Measurements from ENCODE around the gene CXorf38. TPM values are rescaled to one million over a fixed set of nuclear protein-coding genes. Genes with fewer than 3 reads are reported as not detected.

The CXorf38 gene, protein sequence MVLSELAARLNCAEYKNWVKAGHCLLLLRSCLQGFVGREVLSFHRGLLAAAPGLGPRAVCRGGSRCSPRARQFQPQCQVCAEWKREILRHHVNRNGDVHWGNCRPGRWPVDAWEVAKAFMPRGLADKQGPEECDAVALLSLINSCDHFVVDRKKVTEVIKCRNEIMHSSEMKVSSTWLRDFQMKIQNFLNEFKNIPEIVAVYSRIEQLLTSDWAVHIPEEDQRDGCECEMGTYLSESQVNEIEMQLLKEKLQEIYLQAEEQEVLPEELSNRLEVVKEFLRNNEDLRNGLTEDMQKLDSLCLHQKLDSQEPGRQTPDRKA
- 10 to 100 TPM; 26.6 to 26.7 TPM for total RNA-seq

DNA sequence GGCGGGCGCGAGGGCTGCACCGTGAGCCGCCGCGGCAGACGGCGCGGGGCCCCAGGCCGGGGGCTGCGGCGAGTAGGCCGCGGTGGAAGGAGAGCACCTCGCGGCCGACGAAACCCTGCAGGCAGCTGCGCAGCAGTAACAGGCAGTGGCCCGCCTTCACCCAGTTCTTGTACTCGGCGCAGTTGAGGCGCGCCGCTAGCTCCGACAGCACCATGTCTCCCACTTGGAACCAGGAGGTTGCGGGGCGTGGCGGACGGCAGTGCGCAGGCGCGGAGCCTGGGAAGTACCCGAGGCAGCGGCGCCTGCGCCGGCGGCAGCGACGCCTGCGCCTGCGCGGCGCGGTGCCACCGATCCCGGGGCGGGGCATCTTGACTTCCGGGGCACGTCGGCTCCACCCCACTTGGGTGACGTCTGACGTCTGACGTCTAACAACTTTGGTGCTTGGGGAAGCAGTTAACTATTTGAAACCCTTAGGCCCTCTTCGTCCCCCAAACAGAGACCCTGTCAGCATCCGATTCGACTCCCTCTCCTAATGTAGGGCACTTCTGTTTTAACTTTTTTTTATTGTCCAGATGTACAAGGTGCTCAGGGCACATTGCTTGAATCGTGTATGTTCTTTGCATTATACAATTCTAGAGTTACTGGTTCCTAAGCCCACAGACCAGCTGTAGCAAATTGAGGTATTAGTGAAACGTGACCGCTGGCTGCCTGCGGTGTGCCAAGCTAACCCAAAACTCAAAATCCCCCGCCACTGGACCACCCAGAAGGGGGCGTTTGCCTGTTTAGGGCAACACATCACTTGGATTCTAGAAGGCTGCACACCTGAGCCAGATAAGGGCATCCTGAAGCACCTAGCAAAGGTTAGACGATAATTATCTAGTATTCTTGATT, at the start of gene CXorf38:
TSS of gene CXorf38 (minus strand) at position 255 of the 891 bp plus-strand sequence. CDS start at position 214, 41 bp downstream.
- no peaks in the 10 kb centered on the region for H3K27me3 Mint-ChIP-seq
- peaks cover 14% of the 10 kb centered on the region for H3K4me1 Mint-ChIP-seq
- peak; percentile 91 for DNase-seq
- H3K9me3 Mint-ChIP-seq: no peaks in the 10 kb centered on the region
- H3K36me3 Mint-ChIP-seq: peaks cover 16% of the 10 kb centered on the region
- peak within 1 kb of the TSS; percentile 87 for H3K4me3 Mint-ChIP-seq
- H3K27ac Mint-ChIP-seq: peak within 1 kb of the TSS; percentile 97
- peak; percentile 76 for ATAC-seq (ENCODE audit: low read depth)
- POLR2A ChIA-PET: interaction anchor here (1.3 to 2.3 kb wide), 3 partner anchors 67 to 438 kb away, joined by 3 to 8 read pairs (median 3); partner anchors contain the start of genes ATP6AP2 and USP9X

DNA sequence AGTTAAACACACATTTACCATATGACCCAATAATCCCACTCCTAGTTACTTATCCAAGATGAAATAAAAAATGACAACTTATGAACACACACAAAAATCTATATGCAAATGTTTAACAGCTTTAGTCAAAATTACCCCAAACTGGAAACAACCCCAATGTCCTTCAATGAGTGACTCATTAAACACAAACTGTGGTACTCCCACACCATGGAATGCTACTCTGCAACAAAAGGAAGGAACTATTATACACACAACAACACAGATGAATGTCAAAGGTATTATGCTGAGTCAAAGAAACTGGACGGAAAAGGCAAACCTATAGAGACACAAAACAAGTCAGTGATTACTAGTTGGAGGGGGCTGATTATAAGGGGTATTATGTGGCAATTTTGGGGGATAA, 47.4 kb upstream of the CXorf38 start:
- ATAC-seq (ENCODE audit: low read depth) (no peak), DNase-seq (no peak)
- no peaks in the 10 kb centered on the region for H3K4me1 Mint-ChIP-seq
- peaks cover 16% of the 10 kb centered on the region for H3K36me3 Mint-ChIP-seq
- H3K4me3 Mint-ChIP-seq: no peak overlapping the region
- H3K27me3 Mint-ChIP-seq: no peaks in the 10 kb centered on the region
- POLR2A ChIA-PET: no interaction called here
- H3K27ac Mint-ChIP-seq: no peak overlapping the region
- H3K9me3 Mint-ChIP-seq: no peaks in the 10 kb centered on the region

DNA sequence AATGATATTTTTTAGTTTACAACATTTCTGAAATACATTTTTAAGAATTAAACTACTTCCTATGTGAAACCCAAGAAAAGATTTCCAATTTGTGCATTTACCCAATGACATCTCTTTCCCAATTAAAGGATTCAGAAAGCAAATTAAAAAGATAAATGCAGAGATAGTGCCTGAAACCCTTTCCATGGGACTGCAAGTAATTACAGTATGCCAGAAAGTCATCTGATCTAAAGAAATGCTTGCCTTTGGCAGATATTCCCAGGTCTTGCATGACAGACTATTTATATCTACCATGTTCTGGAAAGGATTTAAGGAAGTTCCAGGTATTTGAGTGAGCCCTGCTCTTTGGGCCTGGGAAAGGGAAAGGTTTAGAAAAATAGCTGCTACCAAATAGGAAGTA, 41.6 kb upstream of the CXorf38 start:
- peaks cover 24% of the 10 kb centered on the region for H3K36me3 Mint-ChIP-seq
- ATAC-seq (ENCODE audit: low read depth) (no peak), DNase-seq (no peak)
- no peak overlapping the region for H3K4me3 Mint-ChIP-seq
- H3K27me3 Mint-ChIP-seq: no peaks in the 10 kb centered on the region
- POLR2A ChIA-PET: no interaction called here
- H3K4me1 Mint-ChIP-seq: peaks cover 1% of the 10 kb centered on the region
- no peak overlapping the region for H3K27ac Mint-ChIP-seq
- no peaks in the 10 kb centered on the region for H3K9me3 Mint-ChIP-seq

DNA sequence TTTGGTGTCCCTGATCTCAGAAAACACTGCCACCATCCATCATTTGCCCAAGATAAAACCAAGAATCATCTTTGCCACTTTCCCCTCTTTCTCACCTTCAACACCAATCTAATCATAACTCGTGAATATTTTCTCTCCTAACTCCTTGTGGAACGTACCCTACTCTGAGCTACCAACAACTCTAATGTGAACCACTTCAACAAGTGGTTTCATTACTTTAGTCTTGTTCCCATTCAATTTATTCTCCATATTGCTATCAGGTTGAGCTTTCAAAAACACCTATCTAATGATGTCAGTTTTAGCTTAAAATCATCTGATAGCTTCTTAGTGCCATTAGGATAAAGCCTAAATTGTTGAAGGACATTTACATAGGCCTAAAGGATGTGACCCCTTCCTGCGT, 39.8 kb upstream of the CXorf38 start:
- POLR2A ChIA-PET: no interaction called here
- no peak overlapping the region for H3K27ac Mint-ChIP-seq
- H3K9me3 Mint-ChIP-seq: no peaks in the 10 kb centered on the region
- peaks cover 20% of the 10 kb centered on the region for H3K36me3 Mint-ChIP-seq
- peaks cover 1% of the 10 kb centered on the region for H3K4me1 Mint-ChIP-seq
- ATAC-seq (ENCODE audit: low read depth) (no peak), DNase-seq (no peak)
- H3K4me3 Mint-ChIP-seq: no peak overlapping the region
- H3K27me3 Mint-ChIP-seq: no peaks in the 10 kb centered on the region

DNA sequence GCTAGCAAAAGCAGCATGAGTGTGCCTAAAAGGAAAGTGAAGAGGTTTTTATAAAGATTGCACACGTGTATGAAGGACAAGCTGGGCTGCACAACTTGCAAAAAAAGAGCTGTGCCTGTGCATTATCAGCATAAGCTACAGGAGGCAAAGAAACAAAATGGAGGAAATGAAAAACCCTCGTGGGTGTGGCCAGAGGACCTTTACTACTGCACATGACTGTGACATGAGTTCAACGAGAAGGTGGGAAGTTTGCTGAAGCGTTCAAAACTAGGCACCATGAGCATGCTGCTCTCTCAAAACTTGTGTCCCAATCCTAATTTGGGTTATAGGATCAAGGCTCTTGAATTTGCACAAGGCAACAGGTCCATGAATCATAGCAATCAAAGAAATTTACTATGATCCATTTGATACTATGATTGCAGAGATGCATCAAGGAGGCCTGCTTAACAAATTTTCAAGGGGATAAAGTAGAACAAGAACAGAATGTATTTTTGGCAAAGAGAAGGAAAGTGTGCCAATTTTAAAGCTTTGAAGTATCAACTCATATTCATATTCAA, 38.1 kb upstream of the CXorf38 start:
- DNase-seq: no peak
- Mint-ChIP-seq H3K9me3 (no peaks in the 10 kb centered on the region), H3K4me3 (no peak overlapping the region), H3K36me3 (peaks cover 17% of the 10 kb centered on the region), H3K27ac (no peak overlapping the region), H3K4me1 (peaks cover 1% of the 10 kb centered on the region), H3K27me3 (no peaks in the 10 kb centered on the region)
- no peak for ATAC-seq (ENCODE audit: low read depth)
- POLR2A ChIA-PET: no interaction called here

DNA sequence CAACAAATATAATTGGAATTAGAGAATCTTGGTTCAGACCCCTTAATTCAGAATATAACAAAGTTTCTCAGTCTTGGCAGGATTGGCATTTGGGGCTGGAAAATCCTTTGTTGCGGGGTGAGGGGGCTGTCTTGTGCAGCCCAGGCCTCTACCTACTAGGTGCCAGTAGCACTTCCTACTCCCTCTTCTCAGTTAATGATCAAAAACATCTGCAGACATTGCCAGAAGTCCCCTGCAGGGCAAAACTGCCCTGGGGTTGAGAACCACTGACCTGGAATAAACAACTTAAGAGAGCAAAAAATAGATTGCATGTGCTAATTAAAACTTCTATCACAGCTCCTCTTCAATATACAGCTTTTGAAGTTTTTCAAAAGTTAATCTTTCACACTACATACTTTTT, 36.7 kb upstream of the CXorf38 start:
- no peak for DNase-seq
- no peaks in the 10 kb centered on the region for H3K27me3 Mint-ChIP-seq
- no peak overlapping the region for H3K27ac Mint-ChIP-seq
- no peak overlapping the region for H3K4me3 Mint-ChIP-seq
- H3K9me3 Mint-ChIP-seq: no peaks in the 10 kb centered on the region
- POLR2A ChIA-PET: no interaction called here
- H3K4me1 Mint-ChIP-seq: peaks cover 1% of the 10 kb centered on the region
- H3K36me3 Mint-ChIP-seq: peaks cover 21% of the 10 kb centered on the region
- no peak for ATAC-seq (ENCODE audit: low read depth)

DNA sequence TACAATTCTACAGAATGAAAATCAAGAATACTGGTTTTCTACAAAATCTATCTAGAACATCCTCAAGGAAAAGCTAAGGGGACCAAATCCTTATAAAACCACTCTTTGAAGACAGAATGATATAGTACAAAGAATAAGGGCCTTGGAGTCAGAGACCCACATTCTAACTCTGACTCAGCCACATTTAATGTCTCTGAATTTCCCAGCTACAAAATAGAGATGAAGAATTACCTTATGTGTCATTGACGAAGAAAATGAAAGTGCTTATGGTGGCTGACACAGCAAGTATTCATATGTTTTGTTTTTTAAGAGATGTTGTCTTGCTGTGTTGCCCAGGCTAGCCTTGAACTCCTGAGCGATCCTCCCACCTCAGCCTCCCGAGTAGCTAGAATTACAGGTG, 35.9 kb upstream of the CXorf38 start:
- Mint-ChIP-seq H3K27ac (no peak overlapping the region), H3K4me1 (peaks cover 1% of the 10 kb centered on the region), H3K36me3 (peaks cover 21% of the 10 kb centered on the region), H3K27me3 (no peaks in the 10 kb centered on the region), H3K9me3 (no peaks in the 10 kb centered on the region), H3K4me3 (no peak overlapping the region)
- POLR2A ChIA-PET: no interaction called here
- DNase-seq: no peak
- ATAC-seq (ENCODE audit: low read depth): no peak

DNA sequence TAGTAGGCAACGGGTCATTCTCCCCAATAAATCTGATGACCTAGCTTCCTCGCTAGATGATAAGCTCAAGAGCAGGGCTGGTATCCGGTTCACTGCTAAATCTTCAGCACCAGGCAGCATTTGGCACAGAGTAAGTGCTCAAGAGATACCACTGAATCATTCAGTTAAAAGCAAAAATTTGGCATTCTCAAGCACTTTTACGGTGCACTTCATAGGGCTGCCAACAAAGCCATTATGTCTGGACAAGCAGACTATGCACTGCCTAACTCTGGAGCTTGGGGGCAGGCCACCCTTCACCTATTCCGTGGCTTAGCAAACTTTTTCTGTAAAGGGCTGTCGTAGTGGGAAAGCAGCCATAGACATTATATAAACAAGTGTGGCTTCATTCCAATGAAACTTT, 23.8 kb upstream of the CXorf38 start:
- H3K4me1 Mint-ChIP-seq: no peaks in the 10 kb centered on the region
- DNase-seq (no peak), ATAC-seq (ENCODE audit: low read depth) (no peak)
- no peaks in the 10 kb centered on the region for H3K9me3 Mint-ChIP-seq
- no peaks in the 10 kb centered on the region for H3K27me3 Mint-ChIP-seq
- no peak overlapping the region for H3K27ac Mint-ChIP-seq
- POLR2A ChIA-PET: no interaction called here
- peaks cover 17% of the 10 kb centered on the region for H3K36me3 Mint-ChIP-seq
- H3K4me3 Mint-ChIP-seq: no peak overlapping the region

DNA sequence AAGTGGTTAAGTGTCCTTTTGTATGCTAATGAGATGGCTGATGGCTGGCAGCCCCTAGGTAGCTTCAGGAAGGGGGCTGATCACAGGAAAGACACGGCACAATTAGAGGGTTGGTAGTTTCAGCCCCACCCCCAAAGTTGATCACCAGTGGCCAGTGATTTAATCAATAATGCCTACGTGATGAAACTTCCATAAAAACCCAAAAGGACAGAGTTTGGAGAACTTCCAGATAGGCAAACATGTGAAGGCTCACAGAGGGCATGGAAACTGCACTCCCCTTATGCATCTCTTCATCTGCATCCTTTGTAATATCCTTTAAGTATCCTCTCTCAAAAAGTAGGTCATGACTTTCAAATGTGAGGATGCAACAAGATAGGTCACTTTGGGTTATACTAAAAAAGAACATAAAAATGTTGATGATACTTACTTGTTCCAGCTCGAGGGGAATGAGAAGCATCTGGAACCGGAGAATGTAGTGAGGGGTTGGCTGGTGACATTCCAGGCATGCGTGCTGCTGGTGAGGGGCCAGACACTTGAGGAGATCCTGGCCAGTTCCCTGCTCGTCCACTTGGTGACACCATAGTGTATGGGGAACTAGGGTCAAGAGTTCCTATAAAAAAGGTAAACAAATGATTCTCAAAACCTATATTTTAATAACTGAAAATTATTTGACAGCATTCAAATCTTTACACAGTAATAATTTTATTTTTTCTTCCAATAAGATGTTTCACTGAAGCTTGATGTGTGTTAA, 16.7 kb upstream of the CXorf38 start:
- Mint-ChIP-seq H3K4me3 (no peak overlapping the region), H3K36me3 (peaks cover 15% of the 10 kb centered on the region), H3K27ac (no peak overlapping the region), H3K4me1 (peaks cover 5% of the 10 kb centered on the region), H3K9me3 (no peaks in the 10 kb centered on the region), H3K27me3 (no peaks in the 10 kb centered on the region)
- no peak for DNase-seq
- no peak for ATAC-seq (ENCODE audit: low read depth)
- POLR2A ChIA-PET: no interaction called here

DNA sequence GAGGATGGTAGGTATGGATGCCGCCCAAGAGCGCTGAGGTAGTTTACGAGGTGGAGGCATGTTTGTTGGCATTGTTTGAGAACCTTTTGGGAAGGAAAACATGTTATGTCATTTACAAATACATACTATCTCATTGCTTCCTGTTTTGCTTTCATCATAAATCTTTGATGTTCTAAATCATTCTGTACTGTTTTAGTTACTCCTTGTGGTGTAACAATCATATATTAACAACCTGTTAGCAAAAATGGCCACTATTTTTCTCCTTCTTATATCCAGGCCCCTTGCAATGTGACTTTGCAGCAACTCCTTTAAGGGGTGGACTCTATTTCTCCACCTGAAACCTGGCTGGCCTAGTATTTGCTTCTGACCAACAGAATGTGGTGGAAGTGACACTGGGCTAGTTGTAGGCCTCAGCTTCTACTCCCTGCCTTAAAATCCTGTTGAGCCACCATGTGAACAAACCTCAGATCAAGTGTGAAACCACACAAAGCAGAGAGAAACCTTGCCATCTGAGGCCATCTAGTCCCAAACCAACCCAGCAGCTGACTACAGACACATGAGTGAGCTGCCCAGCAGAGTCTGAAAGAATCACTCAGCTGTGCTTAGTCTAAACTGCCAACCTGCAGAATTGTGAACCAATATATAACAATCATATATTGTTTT, 15.8 kb upstream of the CXorf38 start:
- H3K36me3 Mint-ChIP-seq: peaks cover 15% of the 10 kb centered on the region

DNA sequence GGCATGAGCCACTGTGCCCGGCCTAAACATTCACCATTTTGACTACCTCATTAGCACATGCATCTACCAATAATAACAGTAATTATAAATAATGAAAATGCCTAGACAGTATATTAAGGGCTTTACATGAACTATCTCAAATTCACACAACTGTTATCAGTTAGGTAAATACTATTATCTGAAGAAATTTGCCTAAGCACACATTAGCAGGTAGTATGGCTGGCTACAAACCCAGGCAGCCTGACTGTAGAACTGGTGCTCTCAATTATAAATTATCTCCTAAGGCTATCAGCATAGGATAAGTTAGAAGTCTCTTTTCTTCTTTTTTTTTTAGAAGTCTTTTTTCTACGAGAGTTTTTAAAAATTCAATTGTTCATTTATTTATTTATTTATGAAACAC, 14.1 kb upstream of the CXorf38 start:
- POLR2A ChIA-PET: no interaction called here
- DNase-seq (no peak), ATAC-seq (ENCODE audit: low read depth) (no peak)
- Mint-ChIP-seq H3K27me3 (no peaks in the 10 kb centered on the region), H3K4me3 (no peak overlapping the region), H3K9me3 (no peaks in the 10 kb centered on the region), H3K36me3 (peaks cover 6% of the 10 kb centered on the region), H3K4me1 (peaks cover 5% of the 10 kb centered on the region), H3K27ac (no peak overlapping the region)

More for the DNA sequence above, 15.8 kb upstream of the CXorf38 start:
- ATAC-seq (ENCODE audit: low read depth): no peak
- Mint-ChIP-seq H3K27ac (peak overlapping the region; percentile 42), H3K9me3 (no peaks in the 10 kb centered on the region), H3K4me1 (peaks cover 5% of the 10 kb centered on the region), H3K4me3 (no peak overlapping the region), H3K27me3 (no peaks in the 10 kb centered on the region)
- no peak for DNase-seq
- POLR2A ChIA-PET: no interaction called here

DNA sequence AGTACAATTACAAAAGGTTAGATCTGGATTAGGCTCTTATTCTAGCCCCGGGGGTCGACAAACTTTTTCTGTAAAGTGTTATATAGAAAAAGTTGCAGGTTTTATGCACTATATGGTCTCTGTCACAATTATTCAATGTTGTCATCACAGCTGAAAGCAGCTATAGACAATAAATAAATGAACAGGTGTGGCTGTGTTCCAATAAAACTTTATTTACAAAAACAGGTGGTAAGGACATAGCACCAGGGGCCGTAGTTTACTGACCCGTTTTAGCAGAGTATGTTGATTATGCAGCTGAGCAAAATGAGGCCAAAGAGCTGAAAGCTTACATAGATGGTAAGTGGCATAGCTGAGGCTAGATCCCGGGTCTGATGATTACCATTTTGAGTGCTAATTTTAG, 13.0 kb upstream of the CXorf38 start:
- Mint-ChIP-seq H3K27me3 (no peaks in the 10 kb centered on the region), H3K36me3 (peaks cover 6% of the 10 kb centered on the region), H3K9me3 (no peaks in the 10 kb centered on the region), H3K27ac (no peak overlapping the region), H3K4me1 (peaks cover 5% of the 10 kb centered on the region), H3K4me3 (no peak overlapping the region)
- ATAC-seq (ENCODE audit: low read depth) (no peak), DNase-seq (no peak)
- POLR2A ChIA-PET: no interaction called here

DNA sequence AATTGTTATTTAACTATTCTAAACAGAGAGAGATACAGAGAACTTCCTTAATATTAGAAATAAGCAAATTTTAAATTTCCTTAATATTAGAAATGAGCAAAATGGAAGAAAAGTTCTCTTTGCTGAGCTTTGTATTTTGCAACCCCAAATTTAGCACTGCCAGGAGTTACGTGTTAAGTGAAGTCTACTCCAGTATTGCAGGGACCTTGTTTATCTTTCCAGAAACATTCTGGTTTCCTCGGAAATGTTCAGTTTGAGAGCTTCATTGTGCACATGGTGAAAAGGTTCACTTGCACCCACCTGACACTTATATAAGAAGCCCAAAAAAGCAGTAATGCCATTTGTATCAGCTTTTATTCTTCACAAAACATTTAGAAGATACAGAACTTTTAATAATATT, 6.2 kb upstream of the CXorf38 start:
- POLR2A ChIA-PET: no interaction called here
- no peak overlapping the region for H3K4me3 Mint-ChIP-seq
- no peaks in the 10 kb centered on the region for H3K9me3 Mint-ChIP-seq
- no peaks in the 10 kb centered on the region for H3K27me3 Mint-ChIP-seq
- H3K27ac Mint-ChIP-seq: no peak overlapping the region
- DNase-seq: no peak
- H3K36me3 Mint-ChIP-seq: peaks cover 8% of the 10 kb centered on the region
- ATAC-seq (ENCODE audit: low read depth): no peak
- H3K4me1 Mint-ChIP-seq: peaks cover 2% of the 10 kb centered on the region
